Transverse colon (tissue), 3 donors: ENCODE data around the gene GNS.

Experiments used
- POLR2A ChIP-seq: fragments of 450-650 bp; IDR thresholded peaks from one replicate; pipeline ENCODE4 v1.6.1; 2016; ENCODE audit warnings: antibody characterized with exemption, mild to moderate bottlenecking, moderate library complexity
- POLR2AphosphoS5 ChIP-seq, 3 donors: sonication (generic); formaldehyde crosslinking; IDR thresholded peaks; one replicate each; pipeline ENCODE4 v1.6.1; 2016; ENCODE audit warnings: antibody characterized with exemption in 3 of 3

DNA sequence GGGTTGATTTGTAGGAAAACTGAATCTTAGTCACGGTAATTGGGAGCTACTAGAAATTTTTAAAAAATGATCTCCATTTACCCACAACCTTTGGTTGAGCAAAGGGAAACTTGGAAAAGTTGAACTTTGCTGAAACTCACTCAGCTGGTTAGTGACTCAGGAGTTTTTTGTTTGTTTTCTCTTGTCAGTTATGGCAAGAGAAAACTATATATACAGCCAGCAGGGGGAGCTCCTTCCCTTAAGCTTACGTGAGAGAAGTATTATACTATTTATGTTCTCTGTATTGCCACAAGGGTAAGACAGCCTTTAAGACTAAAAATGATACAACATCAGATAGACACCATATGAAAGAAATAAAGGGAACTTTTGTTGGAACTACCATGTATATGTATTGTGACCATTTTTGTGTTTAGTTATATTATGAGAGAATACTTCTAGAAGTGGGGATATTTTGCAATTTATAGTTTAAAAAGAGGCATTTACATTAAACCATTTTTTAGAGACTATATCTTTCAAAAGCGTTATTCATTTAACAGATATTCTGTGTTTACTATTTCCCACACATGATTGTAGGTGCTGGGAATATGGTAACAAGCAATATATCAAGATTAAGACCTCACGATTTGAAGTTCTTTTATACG lies 37.1 kb upstream of the GNS start:
- TF ChIP-seq POLR2A = no peak
- TF ChIP-seq POLR2AphosphoS5 (IDR thresholded peaks at IDR 0.05) = no peak
